ENCODE measurements around the gene HEXIM1. TPM values are rescaled to one million over a fixed set of nuclear protein-coding genes. Genes with fewer than 3 reads are reported as not detected.

Gene HEXIM1
- total RNA-seq, 1 donor from 2014 or later, result 47.3 TPM

DNA sequence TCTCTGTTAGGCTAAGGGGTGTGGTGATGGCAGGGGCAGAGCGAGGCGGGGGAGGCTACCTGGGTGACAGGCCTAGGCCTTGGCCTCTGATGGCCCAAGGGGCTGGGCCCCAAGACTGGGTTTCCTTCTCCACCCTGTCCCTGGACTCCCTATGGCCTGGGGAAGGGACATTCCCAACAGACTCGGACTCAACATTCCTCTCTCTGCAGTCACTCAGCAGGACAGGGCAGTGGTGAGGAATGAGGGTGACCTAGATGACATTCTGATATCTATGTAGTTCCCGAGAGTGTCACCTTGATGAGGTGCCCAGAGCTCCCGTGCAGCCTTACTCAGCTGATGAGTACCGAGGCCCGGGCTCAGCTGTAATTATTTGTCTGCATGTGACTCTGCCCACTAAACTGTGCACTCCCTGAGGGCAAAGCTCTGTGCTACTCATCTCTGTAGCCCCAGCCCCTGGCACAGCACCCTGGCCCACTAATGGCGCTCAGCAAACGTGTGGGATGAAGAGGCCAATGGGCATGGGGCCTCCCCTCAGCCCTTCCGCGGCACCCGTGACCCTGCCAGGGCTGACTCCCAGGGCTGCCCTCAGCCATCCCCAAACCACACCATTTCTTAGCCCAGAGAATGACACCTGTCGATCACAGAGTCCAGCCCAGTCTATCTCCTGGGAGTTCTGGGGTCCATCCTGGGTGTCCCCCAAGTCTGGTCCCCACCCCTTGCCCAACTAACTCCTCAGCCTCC, 18.2 kb upstream of the HEXIM1 start:
- no peak overlapping the region for H3K27ac Mint-ChIP-seq
- intact Hi-C loops (cut with micrococcal nuclease), result no loop called here
- peaks cover 13% of the 10 kb centered on the region for H3K27me3 Mint-ChIP-seq
- no peaks in the 10 kb centered on the region for H3K36me3 Mint-ChIP-seq (ENCODE audit: low read depth)
- DNase-seq, result no peak
- H3K4me3 Mint-ChIP-seq, result no peak overlapping the region
- H3K9me3 Mint-ChIP-seq, result no peaks in the 10 kb centered on the region
- peaks cover 3% of the 10 kb centered on the region for H3K4me1 Mint-ChIP-seq

DNA sequence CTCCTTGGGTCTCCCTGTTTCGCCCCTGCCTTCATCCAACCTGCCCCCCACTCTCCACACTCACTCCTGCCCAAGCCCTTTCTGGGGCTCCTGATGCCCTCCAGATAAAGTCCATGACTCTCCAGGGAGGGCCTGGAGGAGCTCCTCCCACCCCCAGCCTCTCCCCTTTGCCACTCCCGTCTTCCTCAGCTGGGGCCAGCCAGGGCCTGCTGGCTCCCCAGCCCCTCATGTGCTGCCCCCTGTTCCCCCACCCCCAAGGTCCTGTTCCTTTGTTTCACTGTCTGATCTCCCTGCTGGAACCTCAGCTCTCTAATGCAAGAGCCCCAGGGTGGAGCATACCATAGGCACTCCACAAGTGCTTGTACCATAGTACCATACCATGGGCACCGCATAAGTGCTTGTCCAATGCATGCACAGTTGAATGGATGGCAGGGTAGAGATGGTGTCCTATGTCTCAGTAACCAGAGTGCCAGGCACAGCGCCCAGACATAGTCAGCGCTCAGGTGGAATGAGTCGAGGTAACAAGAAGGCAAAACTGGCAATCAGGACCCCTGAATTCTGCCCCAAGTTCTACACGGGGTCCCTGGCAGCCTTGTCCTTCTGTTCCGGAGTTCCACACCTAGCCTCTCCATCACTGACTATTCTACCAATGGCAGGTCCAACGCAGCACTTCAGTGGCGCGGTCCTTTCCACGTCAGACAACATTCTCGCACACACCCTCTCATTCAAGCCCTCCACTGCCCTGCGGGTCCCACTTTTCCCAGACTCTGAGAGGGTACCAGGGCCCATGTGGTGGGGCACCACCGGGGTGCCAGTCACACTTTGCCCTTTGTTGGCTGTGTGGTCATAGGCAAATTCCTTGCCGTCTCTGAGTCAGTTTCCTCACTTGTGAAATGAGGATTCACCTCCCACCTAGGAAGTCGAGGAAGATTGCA, 17.3 kb upstream of the HEXIM1 start:
- peak overlapping the region; percentile 89 for H3K4me3 Mint-ChIP-seq
- no peak for DNase-seq
- peaks cover 13% of the 10 kb centered on the region for H3K27me3 Mint-ChIP-seq
- no peaks in the 10 kb centered on the region for H3K36me3 Mint-ChIP-seq (ENCODE audit: low read depth)
- intact Hi-C loops (cut with micrococcal nuclease), result no loop called here
- no peak overlapping the region for H3K27ac Mint-ChIP-seq
- H3K4me1 Mint-ChIP-seq, result peaks cover 4% of the 10 kb centered on the region
- no peaks in the 10 kb centered on the region for H3K9me3 Mint-ChIP-seq

DNA sequence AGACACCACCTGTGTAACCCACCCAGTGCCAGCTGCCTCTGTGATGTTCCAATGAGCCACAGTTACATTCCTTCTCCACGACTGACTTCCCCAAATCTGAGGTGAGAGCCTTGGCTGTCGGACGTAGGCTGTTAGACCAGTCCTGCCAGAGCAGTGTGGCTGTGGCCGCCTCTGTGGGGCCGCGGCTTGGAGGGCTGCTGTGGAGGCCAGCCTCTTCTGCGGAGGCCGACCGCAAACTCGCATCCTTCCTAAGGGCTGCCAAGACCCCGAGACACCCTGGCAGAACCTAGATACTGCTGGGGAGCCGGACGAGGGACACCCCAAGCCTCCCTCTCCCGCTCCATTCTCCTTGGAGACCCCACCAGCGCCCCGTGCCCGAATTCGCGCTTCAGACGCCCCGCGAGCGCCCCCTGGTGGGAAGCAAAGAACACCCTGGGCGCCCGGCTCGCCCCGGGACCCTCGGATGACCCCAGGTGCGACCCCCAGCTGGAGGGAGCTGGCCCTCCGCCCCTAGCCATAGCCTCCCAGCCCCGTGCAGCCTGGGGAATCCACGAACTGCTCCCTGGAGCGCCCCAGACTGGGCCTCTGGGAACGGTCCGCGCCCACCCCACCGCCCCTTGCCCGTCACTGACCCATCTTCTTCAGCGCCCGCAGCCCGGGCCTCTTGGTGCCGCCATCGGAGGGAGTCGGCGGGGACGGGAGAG, 16.5 kb upstream of the HEXIM1 start:
- H3K4me1 Mint-ChIP-seq, result peaks cover 8% of the 10 kb centered on the region
- H3K27ac Mint-ChIP-seq, result no peak overlapping the region
- intact Hi-C loops (cut with micrococcal nuclease), result loop anchor here (1.0 to 2.0 kb wide), 2 partner anchors 112 to 353 kb away; no protein-coding TSS in a partner anchor
- DNase-seq, result peak; percentile 88
- H3K9me3 Mint-ChIP-seq, result no peaks in the 10 kb centered on the region
- H3K4me3 Mint-ChIP-seq, result peak overlapping the region; percentile 89
- no peaks in the 10 kb centered on the region for H3K36me3 Mint-ChIP-seq (ENCODE audit: low read depth)
- peaks cover 13% of the 10 kb centered on the region for H3K27me3 Mint-ChIP-seq

DNA sequence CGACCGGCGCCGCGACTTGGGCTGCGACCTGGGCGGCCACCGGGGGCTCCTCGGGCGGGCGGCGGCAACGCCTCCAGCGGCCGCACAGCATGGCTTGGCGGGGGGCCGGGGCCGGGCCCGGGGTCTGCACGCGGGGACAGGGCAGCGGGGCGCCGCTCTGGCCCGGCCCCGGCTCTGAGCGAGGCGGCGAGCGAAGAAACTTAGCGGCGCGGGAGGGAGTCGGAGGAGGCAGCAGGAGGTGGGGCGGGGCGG, 16.0 kb upstream of the HEXIM1 start, which contains the start of gene PLCD3:
TSS of gene PLCD3 (minus strand) at position 196 of the 252 bp plus-strand sequence. CDS start at position 91, 105 bp downstream.
- intact Hi-C loops (cut with micrococcal nuclease), result loop anchor here (1.0 to 2.0 kb wide), 2 partner anchors 113 to 353 kb away; no protein-coding TSS in a partner anchor
- Mint-ChIP-seq H3K4me1 (peaks cover 8% of the 10 kb centered on the region), H3K27me3 (peaks cover 13% of the 10 kb centered on the region), H3K27ac (peak within 1 kb of the TSS; percentile 83), H3K4me3 (peak within 1 kb of the TSS; percentile 89), H3K36me3 (ENCODE audit: low read depth) (no peaks in the 10 kb centered on the region), H3K9me3 (no peaks in the 10 kb centered on the region)
- DNase-seq, result no peak

DNA sequence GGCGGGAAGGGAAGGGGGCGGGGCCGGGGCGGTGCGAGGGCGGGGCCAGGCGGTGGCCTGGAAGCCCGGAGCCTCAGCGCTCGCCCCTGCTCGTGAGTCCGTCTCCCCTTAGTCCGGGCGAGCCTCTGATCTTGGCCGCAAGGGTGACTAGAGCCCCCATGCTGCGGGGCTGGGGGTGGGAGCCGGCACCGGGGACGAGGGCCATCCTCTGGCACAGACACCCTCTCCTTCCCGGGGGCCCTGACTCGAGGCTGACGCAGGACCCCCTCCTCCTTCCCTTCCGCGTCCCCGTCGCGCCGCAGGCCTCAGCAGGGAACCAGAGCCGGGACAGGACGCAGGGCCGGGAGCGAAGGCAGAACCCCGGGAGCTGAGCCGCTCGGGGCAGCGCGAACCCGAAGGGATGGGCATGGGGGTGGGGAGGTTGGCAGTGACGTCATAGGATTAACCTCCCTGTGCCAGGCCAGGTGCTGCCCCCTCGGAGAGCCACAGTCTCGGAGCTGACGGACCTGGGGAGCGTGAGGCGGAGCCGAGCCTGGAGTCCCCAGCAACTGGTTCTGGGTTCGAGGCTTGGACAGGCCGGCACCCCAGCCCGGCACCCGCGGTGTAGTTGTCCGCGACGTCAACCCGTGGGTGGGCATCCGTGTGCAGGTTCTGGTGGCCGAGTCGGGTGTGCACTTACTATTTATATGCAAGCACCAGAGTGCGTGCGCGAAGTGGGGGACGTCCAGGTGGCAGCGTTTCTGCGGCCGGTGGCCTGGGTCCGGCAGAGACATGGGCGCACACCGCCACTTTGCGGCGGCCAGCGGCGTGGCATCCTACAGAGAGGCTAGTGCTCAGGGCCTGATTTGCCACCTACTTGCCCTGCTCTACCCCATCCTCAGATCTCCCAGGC, 15.5 kb upstream of the HEXIM1 start:
- Mint-ChIP-seq H3K27ac (peak overlapping the region; percentile 83), H3K4me1 (peaks cover 8% of the 10 kb centered on the region), H3K36me3 (ENCODE audit: low read depth) (peaks cover 1% of the 10 kb centered on the region), H3K9me3 (no peaks in the 10 kb centered on the region), H3K27me3 (peaks cover 13% of the 10 kb centered on the region), H3K4me3 (peak overlapping the region; percentile 89)
- intact Hi-C loops (cut with micrococcal nuclease), result loop anchor here (1.0 to 2.0 kb wide), 2 partner anchors 114 to 354 kb away; no protein-coding TSS in a partner anchor
- peak; percentile 89 for DNase-seq

DNA sequence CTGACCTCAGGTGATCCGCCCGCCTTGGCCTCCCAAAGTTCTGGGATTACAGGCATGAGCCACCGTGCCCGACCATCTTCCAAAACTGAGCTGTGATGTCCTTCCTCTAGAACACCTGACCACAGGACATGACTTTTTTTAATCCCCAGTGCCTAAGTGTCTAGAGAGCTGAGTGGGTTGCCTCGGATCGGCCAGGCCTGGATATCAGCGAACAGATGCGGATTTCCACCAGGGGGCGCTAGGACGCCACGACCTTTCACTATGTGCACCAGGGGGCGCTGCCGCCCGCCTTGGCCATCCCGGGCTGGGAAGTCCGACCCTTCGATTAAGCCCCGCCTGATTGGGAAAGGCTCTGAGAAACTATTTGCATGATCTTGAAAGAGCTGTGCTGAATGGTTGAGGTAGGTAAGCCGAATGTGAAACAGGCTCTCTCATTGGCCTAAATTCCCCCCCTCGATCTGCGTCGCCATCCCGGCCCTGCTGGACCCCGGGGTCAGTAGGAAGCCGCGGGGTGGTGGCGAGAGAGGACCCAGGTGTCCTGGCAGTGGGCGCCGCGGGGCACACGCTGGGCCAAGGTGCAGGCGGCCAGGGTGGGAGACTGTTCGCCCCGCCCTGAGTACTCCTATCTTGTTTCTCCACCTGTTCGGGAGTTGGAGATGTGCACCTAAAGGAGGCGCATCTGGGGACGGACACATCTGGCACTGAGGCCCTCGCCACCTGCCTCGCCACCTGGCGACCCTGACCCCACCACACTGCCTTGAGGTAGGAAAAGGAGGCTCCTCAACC, 12.9 kb upstream of the HEXIM1 start, which contains the start of gene ACBD4:
TSS of gene ACBD4 (plus strand) at position 496 of the 786 bp plus-strand sequence. CDS start 458 bp downstream, outside the sequence.
- Mint-ChIP-seq H3K4me3 (peak within 1 kb of the TSS; percentile 88), H3K36me3 (ENCODE audit: low read depth) (peaks cover 6% of the 10 kb centered on the region), H3K27ac (peak within 1 kb of the TSS; percentile 81), H3K27me3 (peaks cover 11% of the 10 kb centered on the region), H3K9me3 (no peaks in the 10 kb centered on the region), H3K4me1 (peaks cover 8% of the 10 kb centered on the region)
- peak; percentile 99 for DNase-seq
- intact Hi-C loops (cut with micrococcal nuclease), result loop anchor here (1.0 to 2.0 kb wide), 5 partner anchors 13 to 75 kb away; partner anchors contain the start of genes HEXIM1, HEXIM2 and NMT1

DNA sequence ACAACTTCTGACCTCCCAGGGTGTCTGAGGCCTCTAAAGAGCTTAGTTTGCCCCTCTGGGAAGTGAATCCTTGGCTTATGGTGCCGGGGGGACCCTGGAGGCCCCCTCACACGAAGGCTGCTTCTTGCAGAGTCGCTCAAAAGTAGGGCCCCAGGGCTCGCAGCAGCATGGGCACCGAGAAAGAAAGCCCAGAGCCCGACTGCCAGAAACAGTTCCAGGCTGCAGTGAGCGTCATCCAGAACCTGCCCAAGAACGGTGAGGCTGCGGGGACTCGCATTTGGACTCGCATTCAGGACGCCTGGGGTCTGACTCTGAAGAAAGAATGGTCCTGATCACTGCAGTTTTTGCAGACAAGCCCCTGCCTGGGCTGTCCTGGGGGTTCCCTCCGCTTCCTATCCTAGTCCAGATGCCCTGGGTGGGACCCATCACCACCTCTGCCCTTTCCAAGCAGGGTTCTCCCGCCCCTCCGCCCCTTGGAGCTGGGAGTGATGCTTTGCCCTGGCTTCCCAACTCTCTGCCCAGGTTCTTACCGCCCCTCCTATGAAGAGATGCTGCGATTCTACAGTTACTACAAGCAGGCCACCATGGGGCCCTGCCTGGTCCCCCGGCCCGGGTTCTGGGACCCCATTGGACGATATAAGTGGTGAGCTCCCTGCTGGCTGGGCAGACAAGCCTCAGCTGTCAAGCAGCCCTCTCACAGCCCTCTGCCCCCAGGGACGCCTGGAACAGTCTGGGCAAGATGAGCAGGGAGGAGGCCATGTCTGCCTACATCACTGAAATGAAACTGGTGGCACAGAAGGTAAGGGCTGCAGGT, 12.1 kb upstream of the HEXIM1 start:
- peak overlapping the region; percentile 88 for H3K4me3 Mint-ChIP-seq
- intact Hi-C loops (cut with micrococcal nuclease), result loop anchor here (1.0 to 2.0 kb wide), 5 partner anchors 12 to 75 kb away; partner anchors contain the start of genes HEXIM1, HEXIM2 and NMT1
- H3K36me3 Mint-ChIP-seq (ENCODE audit: low read depth), result peaks cover 8% of the 10 kb centered on the region
- H3K27ac Mint-ChIP-seq, result peak overlapping the region; percentile 81
- no peaks in the 10 kb centered on the region for H3K9me3 Mint-ChIP-seq
- H3K4me1 Mint-ChIP-seq, result peaks cover 9% of the 10 kb centered on the region
- DNase-seq, result no peak
- peaks cover 3% of the 10 kb centered on the region for H3K27me3 Mint-ChIP-seq

DNA sequence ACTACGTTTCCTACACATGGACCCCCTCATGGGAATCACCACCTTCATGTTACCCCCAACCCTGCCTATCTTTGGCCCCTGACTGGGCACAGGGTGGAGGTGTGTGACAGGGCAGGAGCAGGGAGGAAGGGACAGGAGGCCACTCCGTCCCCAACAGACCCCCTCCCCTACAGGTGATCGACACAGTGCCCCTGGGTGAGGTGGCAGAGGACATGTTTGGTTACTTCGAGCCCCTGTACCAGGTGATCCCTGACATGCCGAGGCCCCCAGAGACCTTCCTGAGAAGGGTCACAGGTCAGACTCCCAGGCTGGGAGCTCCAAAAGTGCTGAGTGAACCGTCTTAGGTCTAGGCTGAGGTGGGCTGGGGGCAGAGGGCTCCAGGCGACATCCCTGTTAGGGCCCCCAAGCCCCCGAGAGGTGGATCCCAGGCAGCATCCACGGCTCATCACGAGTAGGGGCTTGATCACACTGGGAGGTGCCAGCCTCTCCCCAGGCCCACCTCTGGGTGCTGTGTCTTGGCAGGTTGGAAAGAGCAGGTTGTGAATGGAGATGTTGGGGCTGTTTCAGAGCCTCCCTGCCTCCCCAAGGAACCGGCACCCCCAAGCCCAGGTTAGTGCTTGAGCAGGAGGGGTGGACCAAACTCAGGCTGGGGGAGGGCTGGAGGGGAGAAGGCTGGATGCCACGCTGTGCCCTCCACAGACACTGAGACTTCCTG, 11.3 kb upstream of the HEXIM1 start:
- Mint-ChIP-seq H3K4me1 (peaks cover 11% of the 10 kb centered on the region), H3K9me3 (no peaks in the 10 kb centered on the region), H3K36me3 (ENCODE audit: low read depth) (peaks cover 8% of the 10 kb centered on the region), H3K4me3 (peak overlapping the region; percentile 88), H3K27me3 (no peaks in the 10 kb centered on the region), H3K27ac (no peak overlapping the region)
- intact Hi-C loops (cut with micrococcal nuclease), result no loop called here
- DNase-seq, result no peak

DNA sequence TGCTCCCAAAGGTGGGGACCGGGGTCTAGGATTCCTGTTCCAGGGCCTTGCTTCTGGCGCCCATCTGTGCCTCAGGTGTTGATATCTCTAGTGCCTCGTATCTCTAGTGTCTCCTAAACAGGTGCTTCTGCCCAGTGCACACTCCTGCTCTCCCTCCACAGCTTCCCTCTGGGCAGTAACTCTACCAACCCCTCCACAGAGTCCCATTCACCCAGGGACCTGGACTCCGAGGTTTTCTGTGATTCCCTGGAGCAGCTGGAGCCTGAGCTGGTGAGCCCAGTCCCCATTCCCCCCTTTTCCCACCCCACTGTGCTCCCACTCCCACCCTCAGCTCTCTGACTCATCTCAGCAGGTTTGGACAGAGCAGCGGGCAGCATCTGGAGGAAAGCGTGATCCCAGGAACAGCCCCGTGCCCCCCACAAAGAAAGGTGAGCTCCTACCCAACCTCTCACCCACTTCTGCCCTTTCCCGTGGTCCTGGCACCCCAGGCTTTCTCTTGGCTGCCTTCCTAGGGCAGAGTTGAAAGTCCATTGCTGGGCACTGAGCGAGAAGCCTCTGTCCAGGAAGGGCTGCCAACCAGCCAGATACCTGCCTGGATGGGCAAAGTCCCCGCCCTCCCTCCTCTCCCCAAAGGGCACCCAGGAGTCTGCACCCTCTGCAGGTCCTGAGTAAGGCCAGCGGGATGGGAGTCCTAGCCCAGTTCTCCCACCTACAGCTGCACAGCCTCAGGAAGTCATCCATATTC, 10.5 kb upstream of the HEXIM1 start:
- H3K4me3 Mint-ChIP-seq, result no peak overlapping the region
- intact Hi-C loops (cut with micrococcal nuclease), result no loop called here

DNA sequence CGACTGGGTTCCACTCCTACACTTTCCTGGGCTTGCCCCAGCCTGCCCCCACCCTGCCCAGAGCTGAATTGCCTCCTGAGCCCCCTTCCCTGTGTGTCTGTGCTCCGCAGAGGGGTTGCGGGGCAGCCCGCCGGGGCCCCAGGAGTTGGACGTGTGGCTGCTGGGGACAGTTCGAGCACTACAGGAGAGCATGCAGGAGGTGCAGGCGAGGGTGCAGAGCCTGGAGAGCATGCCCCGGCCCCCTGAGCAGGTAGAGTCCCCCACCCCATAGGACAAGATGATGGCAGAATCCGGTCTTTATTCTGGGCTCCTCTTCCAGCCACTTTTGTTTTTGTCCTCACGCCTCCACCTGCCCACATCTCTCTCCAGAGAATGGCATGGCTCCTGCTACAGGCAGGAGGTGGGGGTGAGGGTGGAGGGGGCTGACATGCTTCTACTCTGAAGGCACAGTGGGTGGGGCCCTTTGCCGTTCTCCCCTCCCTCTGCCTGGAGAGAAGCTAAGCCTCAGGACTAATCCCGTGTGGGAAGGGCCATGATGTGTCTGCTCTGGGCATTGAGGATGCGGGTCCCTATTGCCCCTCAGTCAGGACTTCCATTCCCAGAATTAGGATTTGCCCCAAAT, 9.3 kb upstream of the HEXIM1 start:
- no peak for DNase-seq
- H3K4me1 Mint-ChIP-seq, result peaks cover 11% of the 10 kb centered on the region
- H3K27ac Mint-ChIP-seq, result no peak overlapping the region
- no peaks in the 10 kb centered on the region for H3K9me3 Mint-ChIP-seq
- no peak overlapping the region for H3K4me3 Mint-ChIP-seq
- intact Hi-C loops (cut with micrococcal nuclease), result no loop called here
- no peaks in the 10 kb centered on the region for H3K27me3 Mint-ChIP-seq
- peaks cover 8% of the 10 kb centered on the region for H3K36me3 Mint-ChIP-seq (ENCODE audit: low read depth)

More for the DNA sequence above, 10.5 kb upstream of the HEXIM1 start:
- Mint-ChIP-seq H3K27ac (no peak overlapping the region), H3K4me1 (peaks cover 11% of the 10 kb centered on the region), H3K9me3 (no peaks in the 10 kb centered on the region), H3K27me3 (no peaks in the 10 kb centered on the region), H3K36me3 (ENCODE audit: low read depth) (peaks cover 8% of the 10 kb centered on the region)
- DNase-seq, result no peak
